Right atrium auricular region (tissue), 2 donors: ENCODE results near the gene NT5C2. TPM values are rescaled to one million over a fixed set of nuclear protein-coding genes. Genes with fewer than 3 reads are reported as not detected.
A peak's percentile ranks its signal among the peaks of the same experiment; 100 is the strongest.

ENCODE experiments used
- DNase-seq: peaks from one replicate; pipeline ENCODE4 v3.0.0-alpha.2; 2019; ENCODE audit warnings: low spot score
- H3K27ac ChIP-seq, 2 donors: fragments of 200-600 bp; sonication (generic); 1 replicate in 1 of 2; 2 replicates in 1 of 2; pipeline ENCODE4 v1.5.1; 2016 to 2019
- H3K27me3 ChIP-seq, 2 donors: fragments of 200-600 bp; sonication (generic); one replicate each; pipeline versions ENCODE4 v1.5.1 to v1.6.0; 2017 to 2019
- H3K36me3 ChIP-seq: fragments of 200-600 bp; sonication (generic); one replicate; pipeline ENCODE4 v1.5.1; 2016
- H3K4me1 ChIP-seq, 2 donors: fragments of 200-600 bp; sonication (generic); one replicate each; pipeline versions ENCODE4 v1.5.1 to v1.6.0; 2017 to 2019
- H3K4me3 ChIP-seq, 2 donors: fragments of 200-600 bp; sonication (generic); 1 replicate in 1 of 2; 2 replicates in 1 of 2; pipeline ENCODE4 v1.5.1; 2017 to 2019; ENCODE audit warnings: mild to moderate bottlenecking in 1 of 2, moderate library complexity in 1 of 2
- H3K9me3 ChIP-seq, 2 donors: fragments of 200-600 bp; sonication (generic); one replicate each; pipeline ENCODE4 v1.5.1; 2019
- CTCF ChIP-seq, 2 donors: fragments of 200-600 bp; sonication (generic); IDR thresholded peaks; one replicate each; pipeline ENCODE4 v1.5.1; 2019; ENCODE audit warnings: antibody characterized with exemption in 2 of 2
- total RNA-seq, 2 donors: library from RNA; depleted of rRNA; stranded (reverse); fragments of >200 nt; gene quantifications; one replicate each; pipeline ENCODE4 v1.1.0, GENCODE V29; 2016

NT5C2 gene
- total RNA-seq, 2 donors from 2014 or later: 28.5 to 32.7 TPM

- Histone ChIP-seq H3K9me3 (no peaks in the 10 kb centered on the region), H3K4me1 (peaks cover 0 to 4% of the 10 kb centered on the region in 2 donors), H3K27me3 (no peaks in the 10 kb centered on the region), H3K4me3 (no peak overlapping the region), H3K36me3 (no peaks in the 10 kb centered on the region), H3K27ac (no peak overlapping the region)
- no peak for DNase-seq
- TF ChIP-seq CTCF (IDR thresholded peaks at IDR 0.05): no peak
Observed at GRCh38 chr10:103202319-103202718, 9.2 kb upstream of the NT5C2 start.

GRCh38 chr10:103199488-103199887 is 6.4 kb upstream of the NT5C2 start:
- Histone ChIP-seq H3K36me3 (no peaks in the 10 kb centered on the region), H3K4me3 (no peak overlapping the region), H3K27ac (no peak overlapping the region), H3K4me1 (peaks cover 0 to 13% of the 10 kb centered on the region in 2 donors), H3K9me3 (no peaks in the 10 kb centered on the region), H3K27me3 (no peaks in the 10 kb centered on the region)
- DNase-seq: no peak
- TF ChIP-seq CTCF (IDR thresholded peaks at IDR 0.05): no peak

- no peak for TF ChIP-seq CTCF (IDR thresholded peaks at IDR 0.05)
- H3K36me3 ChIP-seq: no peaks in the 10 kb centered on the region
- H3K27ac ChIP-seq: no peak overlapping the region
Observed at GRCh38 chr10:103198648-103199047, 5.6 kb upstream of the NT5C2 start.

GRCh38 chr10:103197903-103198302 is 4.8 kb upstream of the NT5C2 start:
- H3K4me3 ChIP-seq: no peak overlapping the region

More at GRCh38 chr10:103198648-103199047, 5.6 kb upstream of the NT5C2 start:
- no peak overlapping the region for H3K4me3 ChIP-seq
- H3K9me3 ChIP-seq: no peaks in the 10 kb centered on the region
- peaks cover 0 to 18% of the 10 kb centered on the region in 2 donors for H3K4me1 ChIP-seq
- no peaks in the 10 kb centered on the region for H3K27me3 ChIP-seq
- no peak for DNase-seq

GRCh38 chr10:103197174-103197573 is 4.1 kb upstream of the NT5C2 start:
- Histone ChIP-seq H3K27ac (peak overlapping the region; percentile 39 to 47), H3K36me3 (no peaks in the 10 kb centered on the region), H3K4me3 (no peak overlapping the region), H3K27me3 (no peaks in the 10 kb centered on the region), H3K4me1 (peaks cover 0 to 22% of the 10 kb centered on the region in 2 donors), H3K9me3 (no peaks in the 10 kb centered on the region)
- no peak for TF ChIP-seq CTCF (IDR thresholded peaks at IDR 0.05)
- DNase-seq: peak; percentile 72

More at GRCh38 chr10:103197903-103198302, 4.8 kb upstream of the NT5C2 start:
- Histone ChIP-seq H3K4me1 (peaks cover 0 to 22% of the 10 kb centered on the region in 2 donors), H3K27ac (peak overlapping the region in 1 of 2 donors; percentile 47), H3K36me3 (no peaks in the 10 kb centered on the region), H3K27me3 (no peaks in the 10 kb centered on the region), H3K9me3 (no peaks in the 10 kb centered on the region)
- no peak for TF ChIP-seq CTCF (IDR thresholded peaks at IDR 0.05)
- no peak for DNase-seq

GRCh38 chr10:103196516-103196915 is 3.4 kb upstream of the NT5C2 start:
- no peak for DNase-seq
- Histone ChIP-seq H3K9me3 (no peaks in the 10 kb centered on the region), H3K4me1 (peaks cover 0 to 27% of the 10 kb centered on the region in 2 donors), H3K4me3 (no peak overlapping the region), H3K27ac (peak overlapping the region in 1 of 2 donors; percentile 39), H3K36me3 (no peaks in the 10 kb centered on the region), H3K27me3 (no peaks in the 10 kb centered on the region)
- no peak for TF ChIP-seq CTCF (IDR thresholded peaks at IDR 0.05)
